Keratinocyte (primary cell): Measurements from ENCODE around the gene RCAN2.

ENCODE experiments used
- CTCF ChIP-seq, 3 experiments: IDR thresholded peaks in 1 of 3; conservative IDR thresholded peaks in 1 of 3; optimal IDR thresholded peaks in 1 of 3; 2 replicates in 2 of 3; 3 replicates in 1 of 3; pipeline versions ENCODE3 to v1.5.1; 2011; ENCODE audit warnings: low read length in 3 of 3, mild to moderate bottlenecking in 3 of 3, moderate library complexity in 2 of 3, control low read depth in 1 of 3, inconsistent platforms in 1 of 3; ENCODE audit not compliant: insufficient read depth in 2 of 3; ENCODE audit errors: extremely low read depth in 1 of 3
- EZH2 ChIP-seq: IDR thresholded peaks from one replicate; pipeline ENCODE4 v1.6.1; 2012; ENCODE audit warnings: inconsistent platforms, mild to moderate bottlenecking, low read length, moderate library complexity

- no peak for TF ChIP-seq CTCF (optimal IDR thresholded peaks at IDR 0.05 in 1 of 3, IDR thresholded peaks at IDR 0.05 in 1 of 3, conservative IDR thresholded peaks at IDR 0.05 in 1 of 3; ENCODE audit: extremely low read depth in 1 of 3, insufficient read depth in 2 of 3, low read length in 3 of 3)
- TF ChIP-seq EZH2: no peak
Measured at GRCh38 chr6:46324706-46325105, 166.5 kb downstream of the RCAN2 start.
